Skeletal muscle cell (primary cell): Measurements from ENCODE around the gene PGAM4.
"Not testable (repeated sequence)": the region's sequence is repeated elsewhere in the genome, so short reads cannot be mapped to it uniquely, and the experiment has no call there.

Experiments used
- DNase-seq: peaks from one replicate; pipeline ENCODE4 v3.0.0-alpha.2; 2010; ENCODE audit warnings: low read depth
- H3K4me3 ChIP-seq: 2 replicates; pipeline ENCODE4 v1.5.1; 2011; ENCODE audit warnings: low read depth, mild to moderate bottlenecking, control low read depth, low read length, moderate library complexity

The PGAM4 gene

DNA sequence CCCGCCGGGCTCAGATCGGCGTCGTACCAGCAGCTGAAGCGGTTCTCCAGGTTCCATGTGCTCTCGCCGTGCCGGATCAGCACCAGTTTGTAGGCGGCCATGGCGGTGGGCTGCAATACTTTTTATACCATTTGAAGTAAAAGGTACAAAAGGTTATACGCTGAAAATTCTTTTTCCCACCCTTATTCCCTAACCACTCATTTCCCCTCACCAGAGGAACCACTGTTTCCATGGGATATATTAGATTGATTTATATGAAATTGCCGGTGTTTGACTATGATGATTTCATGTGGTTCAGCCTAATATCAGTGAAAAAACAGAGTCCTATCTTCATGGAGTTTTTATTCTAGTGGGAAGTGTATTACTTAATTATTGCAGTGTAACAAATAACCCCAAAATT lies at the start of gene PGAM4:
Gene PGAM4 (minus strand): TSS at position 101 of the 400 bp plus-strand sequence. CDS start 0 bp downstream, at position 101.
- no peak within 1 kb of the TSS for H3K4me3 ChIP-seq
- no peak for DNase-seq

DNA sequence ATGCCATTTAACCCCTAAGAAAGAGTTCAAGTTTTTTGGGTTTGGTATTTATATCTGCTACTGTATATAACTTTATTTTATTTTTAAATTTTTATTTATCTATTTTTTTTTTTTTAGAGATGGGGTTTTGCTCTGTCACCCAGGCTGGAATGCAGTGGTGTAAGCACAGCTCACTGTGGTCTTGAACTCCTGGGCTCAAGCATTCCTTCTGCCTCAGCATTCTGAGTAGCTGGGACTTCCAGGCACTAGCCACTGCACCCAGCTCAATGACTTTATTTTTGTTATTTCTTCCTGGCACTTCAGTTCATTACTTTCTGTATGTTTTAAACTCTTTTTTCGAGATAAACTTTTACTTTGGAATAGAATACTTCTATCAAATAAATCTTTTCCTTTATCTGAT lies 42.4 kb upstream of the PGAM4 start:
- H3K4me3 ChIP-seq: no peak overlapping the region
- DNase-seq: no peak

DNA sequence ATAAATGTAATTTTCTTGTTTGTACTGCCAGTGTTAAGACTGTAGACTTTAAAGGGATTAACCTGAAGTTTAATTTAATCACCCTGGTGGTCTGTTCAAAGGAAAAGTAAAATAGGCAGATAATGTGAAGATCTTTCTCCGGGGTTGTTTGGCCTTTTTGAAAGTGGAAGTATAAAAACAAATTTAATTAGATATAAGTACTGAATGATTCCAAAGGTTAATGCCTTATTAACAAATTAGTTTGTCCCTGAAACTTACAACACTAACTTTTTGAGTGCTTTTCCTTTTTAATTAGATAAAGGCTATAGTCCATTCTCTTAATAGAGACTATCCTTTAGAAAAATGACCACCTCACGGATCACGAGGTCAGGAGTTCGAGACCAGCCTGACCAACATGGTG lies 10.4 kb upstream of the PGAM4 start:
- DNase-seq: no peak
- H3K4me3 ChIP-seq: no peak overlapping the region

DNA sequence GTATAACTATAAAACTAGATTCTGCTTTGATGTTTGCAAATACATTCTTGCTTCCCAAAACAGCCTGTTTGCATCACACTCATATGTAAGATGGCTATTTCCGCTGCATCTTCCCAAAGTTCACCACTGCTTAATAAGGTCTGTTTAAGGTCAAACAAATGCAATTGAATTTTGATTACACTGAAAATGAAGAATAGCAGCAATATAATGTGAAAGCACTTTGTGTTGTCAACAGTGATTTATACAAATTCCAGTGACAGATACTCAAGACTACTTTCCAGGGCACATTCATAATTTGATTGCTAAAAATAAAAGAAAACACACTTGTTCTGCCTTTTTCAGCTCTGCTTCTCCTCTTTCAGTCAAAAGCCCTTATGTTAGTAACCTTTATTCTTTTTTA lies 8.1 kb upstream of the PGAM4 start:
- H3K4me3 ChIP-seq: no peak overlapping the region

DNA sequence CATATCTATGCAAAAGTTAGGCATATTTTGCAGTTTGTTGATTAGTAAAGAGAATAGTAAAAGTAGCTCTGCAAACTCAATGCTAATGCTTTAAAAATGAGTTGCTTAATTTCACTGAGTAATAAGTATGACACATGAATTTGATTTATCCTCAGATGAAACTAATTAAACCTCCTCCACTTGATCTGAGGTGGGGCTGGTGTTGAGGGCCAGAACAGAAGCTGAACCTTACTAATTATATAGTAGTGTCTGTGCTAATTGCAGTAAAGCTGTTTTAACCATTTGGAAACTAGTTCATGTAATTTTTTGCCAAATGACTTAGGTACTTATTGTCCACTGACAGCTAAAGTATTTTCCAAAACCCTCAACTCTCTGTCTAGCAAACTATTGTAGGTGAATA lies 7.7 kb upstream of the PGAM4 start:
- H3K4me3 ChIP-seq: no peak overlapping the region
- no peak for DNase-seq

More for the DNA sequence above, 8.1 kb upstream of the PGAM4 start:
- DNase-seq: no peak

DNA sequence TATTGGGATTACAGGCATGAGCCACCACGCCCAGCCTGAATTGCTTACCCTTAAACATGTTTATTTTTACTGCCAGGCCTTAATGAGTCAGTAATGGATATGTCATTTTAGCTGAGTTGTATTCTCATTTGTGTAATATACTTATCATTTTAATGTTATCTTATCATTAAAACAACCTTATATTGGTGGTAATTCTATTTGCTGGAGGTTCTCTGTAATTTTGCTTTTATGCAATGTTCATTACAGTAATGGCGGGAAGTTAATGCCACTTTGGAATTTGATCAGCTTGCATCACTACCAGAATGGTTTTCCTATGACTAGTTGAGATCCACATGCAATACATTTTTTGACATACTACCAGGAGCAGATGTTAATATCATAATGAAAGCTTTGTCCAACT lies 6.3 kb upstream of the PGAM4 start:
- H3K4me3 ChIP-seq: no peak overlapping the region
- no peak for DNase-seq

DNA sequence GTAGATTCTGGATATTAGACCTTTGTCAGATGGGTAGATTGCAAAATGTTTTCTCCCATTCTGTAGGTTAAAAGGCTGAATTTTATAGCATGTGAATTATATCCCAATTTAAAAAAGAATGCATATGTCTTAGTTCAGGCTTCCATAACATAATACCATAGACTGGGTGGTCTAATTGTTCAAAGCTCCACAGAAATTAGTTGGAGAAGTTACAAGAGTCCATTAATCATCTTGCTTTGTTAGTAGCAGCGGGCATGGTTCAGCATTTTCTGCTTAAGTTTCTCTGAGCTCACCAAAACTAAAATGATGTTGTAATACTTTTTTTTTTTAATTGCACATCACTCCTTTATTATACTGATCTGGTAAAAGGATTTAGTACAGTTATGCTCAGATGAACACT lies 1.8 kb downstream of the PGAM4 start:
- H3K4me3 ChIP-seq: no peak overlapping the region
- no peak for DNase-seq

DNA sequence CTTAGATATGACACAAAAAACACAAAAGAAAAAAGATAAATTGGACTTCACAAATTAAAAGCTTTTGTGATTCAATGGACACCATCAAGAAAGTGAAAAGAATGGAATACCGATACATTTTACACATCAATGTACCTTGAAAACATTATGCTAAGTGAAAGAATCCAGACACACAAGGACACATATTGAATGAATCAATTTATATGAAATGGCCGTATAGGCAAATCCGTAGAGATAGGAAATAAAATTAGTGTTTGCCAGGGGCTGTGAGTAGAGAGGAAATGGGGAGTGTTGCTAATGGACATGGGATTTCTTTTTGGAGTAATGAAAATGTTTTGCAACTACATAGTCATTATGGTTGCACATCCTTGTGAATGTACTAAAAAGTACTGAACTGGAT lies 3.1 kb downstream of the PGAM4 start:
- DNase-seq: no peak
- no peak overlapping the region for H3K4me3 ChIP-seq

DNA sequence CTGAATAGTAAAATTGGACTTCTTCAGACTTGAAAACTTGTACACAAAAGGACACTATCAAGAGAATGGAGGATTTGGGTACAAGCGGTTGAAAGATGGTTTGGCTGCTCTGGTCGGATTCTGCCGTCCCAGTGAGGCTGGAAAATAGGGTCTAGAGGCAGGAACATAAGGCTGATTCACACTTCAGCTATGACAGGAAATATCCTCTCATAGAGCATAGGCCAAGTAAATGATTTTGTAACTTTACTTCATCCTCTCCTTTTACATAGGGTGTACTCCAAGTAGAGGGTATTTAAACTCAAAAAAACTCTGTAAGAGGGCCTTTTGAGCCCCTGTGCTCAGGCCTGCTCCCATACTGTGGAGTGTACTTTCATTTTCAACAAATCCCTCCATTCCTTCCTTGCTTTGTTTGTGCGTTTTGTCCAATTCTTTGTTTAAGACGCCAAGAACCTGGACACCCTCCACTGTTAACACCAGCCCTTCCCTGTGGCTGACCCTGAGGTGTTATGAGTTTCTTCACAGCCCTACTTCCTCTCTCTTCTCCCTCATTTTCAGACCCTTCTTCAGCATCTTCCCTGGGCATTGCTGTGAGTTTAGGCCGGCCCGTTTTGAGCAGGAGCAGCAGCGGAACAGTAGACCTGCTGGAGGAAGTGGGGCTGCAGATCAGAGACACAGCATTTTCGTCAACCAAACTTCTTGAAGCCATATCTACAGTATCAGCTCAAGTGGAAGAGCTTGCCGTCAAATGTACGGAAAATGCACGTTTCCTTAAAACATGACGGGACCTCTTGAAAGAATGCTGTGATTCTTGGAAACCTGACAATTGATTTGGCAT lies 7.2 kb downstream of the PGAM4 start:
- no peak for DNase-seq
- no peak overlapping the region for H3K4me3 ChIP-seq

DNA sequence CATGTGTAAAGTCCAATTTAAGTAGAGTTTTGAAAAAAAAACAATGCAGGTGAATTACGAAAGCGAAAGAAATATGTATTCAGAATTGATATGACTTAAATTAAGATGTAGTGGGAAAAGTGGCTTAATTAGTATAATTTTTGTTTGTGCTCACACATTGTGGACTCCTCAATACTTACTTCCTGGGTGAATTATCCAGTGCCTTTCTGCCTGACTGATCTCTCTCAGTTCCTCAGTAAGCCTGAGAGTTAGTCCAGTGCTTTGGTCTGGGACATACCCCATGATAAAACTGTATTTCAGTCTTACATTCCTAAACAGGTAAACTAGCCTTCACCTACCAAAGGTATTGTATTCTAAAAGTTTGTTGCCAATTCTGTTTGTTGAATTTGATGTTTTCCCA lies 8.4 kb downstream of the PGAM4 start:
- no peak overlapping the region for H3K4me3 ChIP-seq
- no peak for DNase-seq

DNA sequence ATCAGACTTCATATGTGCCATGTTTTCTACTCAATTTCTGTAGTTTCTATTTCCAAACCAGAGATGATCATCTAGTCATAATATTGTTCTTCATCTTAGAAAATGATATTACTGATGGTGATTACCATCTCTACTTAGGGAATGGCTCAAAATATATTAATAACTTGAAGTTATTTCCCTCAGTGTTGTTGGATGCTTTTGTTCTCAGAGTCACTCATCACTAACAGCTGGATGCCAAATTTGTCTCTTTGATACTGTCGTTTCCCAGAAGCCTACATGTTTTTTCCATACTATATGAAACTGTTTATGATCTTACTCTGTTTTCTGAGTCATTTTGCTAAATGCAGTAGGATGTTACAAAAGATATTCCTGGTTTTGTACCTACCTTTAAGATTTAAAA lies 8.9 kb downstream of the PGAM4 start:
- DNase-seq: no peak
- H3K4me3 ChIP-seq: no peak overlapping the region

DNA sequence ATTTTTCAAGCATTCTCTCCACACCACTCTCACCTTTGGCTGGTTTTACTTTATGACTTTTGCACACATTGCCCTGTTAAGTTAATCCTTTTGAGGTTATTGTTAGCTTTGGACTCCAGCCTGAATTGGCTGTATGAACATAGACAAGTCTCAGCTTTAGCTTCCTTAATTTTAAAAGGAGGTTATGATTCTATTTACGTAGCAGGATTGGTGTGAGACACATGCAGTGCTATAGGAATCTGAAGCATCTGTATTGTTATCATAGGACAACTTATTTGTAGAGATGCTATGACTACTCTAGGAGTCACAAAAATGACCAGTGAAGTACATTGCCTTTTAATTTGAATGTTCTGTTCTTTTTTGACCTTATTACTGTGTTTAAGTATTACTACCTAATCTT lies 15.7 kb downstream of the PGAM4 start:
- DNase-seq: no peak

DNA sequence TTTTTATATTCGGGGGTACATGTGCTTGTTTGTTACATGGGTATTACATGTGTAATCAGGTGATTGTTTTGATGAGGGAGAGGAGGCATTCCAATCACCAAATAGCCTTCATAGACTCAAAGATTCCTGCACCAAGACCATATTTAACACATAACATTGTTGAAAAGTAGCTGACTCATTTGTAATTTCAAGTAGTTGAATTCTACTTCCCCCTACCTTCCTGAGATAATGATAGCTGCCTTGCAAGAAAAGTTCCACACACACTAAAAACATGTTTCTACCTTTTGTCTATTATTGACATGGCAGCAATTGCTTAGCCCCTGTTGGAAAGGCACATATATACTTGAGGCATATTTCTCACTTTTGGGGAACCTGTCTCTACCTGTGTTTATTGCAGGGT lies 16.1 kb downstream of the PGAM4 start:
- DNase-seq: no peak
- H3K4me3 ChIP-seq: no peak overlapping the region

More for the DNA sequence above, 15.7 kb downstream of the PGAM4 start:
- H3K4me3 ChIP-seq: no peak overlapping the region

DNA sequence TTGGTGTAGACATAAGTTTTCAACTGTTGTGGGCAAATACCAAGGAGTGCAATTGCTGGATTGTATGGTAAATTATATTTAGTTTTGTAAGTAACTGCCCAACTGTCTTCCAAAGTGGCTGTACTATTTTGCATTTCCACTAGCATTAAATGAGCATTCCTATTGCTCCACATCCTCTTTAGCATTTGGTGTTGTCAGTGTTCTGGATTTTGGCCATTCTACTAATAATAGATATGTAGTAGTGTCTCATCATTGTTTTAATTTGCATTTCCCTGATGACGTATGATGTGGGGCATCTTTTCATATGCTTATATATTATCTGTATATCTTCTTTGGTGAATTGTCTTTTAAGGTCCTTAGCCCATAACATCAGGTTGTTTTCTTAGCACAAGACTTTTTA lies 17.3 kb downstream of the PGAM4 start:
- no peak overlapping the region for H3K4me3 ChIP-seq
- DNase-seq: no peak

DNA sequence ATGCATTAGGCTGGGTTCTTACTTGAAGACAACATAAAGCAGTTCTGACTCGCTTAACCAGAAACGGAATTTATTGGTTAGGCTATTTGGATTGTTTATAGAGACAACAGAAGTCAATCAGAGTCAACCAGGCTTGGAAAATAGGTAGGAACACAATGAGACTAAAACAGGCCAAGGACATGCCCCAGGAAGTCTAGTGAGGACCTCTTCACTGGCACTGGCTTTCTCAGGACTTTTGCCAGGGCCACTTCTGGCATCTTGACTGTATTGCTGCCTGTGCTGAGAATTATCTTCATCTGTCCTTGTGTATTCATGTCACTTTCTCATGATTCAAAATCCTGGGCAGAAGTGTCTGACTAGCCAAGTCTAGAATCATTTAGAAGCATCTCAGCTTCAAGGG lies 19.6 kb downstream of the PGAM4 start:
- H3K4me3 ChIP-seq: no peak overlapping the region
- no peak for DNase-seq

DNA sequence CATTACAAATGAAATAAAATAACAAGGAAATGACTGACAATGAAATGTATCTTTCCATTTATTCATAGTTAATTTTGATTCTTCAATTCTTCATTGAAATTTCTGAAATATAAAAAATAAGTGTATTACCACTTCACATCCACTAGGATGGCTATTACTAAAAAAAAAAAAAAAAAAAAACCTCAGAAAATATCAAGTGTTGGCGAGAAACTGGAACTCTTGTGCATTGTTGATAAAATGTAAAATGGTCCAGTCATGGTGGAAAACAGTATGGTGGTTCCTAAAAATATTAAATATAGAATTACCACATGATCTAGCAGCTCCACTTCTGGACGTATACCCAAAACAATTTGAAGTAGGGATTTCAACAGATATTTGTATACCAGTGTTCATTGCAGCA lies 22.9 kb downstream of the PGAM4 start:
- DNase-seq: no peak

DNA sequence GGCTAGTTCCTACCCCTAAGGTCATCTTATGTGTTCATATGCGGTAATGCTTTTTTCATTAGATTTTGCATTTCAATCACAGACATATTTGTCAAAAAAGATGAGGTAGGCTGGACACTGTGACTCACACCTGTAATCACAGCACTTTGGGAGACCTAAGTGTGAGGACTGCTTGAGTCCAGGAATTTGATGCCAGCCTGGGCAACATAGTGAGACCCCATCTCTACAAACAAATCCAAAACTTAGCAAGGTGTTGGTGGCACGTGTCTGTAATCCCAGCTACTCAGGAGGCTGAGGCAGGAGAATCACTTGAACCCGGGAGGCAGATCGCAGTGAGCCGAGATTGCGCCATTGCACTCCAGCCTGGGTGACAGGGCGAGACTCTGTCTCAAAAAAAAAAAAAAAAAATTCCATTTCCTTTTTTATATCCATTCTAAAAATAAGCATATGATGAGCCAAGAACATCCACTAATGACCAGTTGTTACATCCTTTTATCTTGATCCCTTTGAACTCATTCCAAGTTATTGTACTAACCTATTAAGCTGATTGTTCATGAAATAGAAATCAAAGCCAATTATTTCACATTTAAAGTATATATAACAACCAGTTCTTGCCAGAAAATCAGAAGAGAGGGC lies 23.4 kb downstream of the PGAM4 start:
- DNase-seq: no peak
- H3K4me3 ChIP-seq: no peak overlapping the region

More for the DNA sequence above, 22.9 kb downstream of the PGAM4 start:
- H3K4me3 ChIP-seq: no peak overlapping the region

DNA sequence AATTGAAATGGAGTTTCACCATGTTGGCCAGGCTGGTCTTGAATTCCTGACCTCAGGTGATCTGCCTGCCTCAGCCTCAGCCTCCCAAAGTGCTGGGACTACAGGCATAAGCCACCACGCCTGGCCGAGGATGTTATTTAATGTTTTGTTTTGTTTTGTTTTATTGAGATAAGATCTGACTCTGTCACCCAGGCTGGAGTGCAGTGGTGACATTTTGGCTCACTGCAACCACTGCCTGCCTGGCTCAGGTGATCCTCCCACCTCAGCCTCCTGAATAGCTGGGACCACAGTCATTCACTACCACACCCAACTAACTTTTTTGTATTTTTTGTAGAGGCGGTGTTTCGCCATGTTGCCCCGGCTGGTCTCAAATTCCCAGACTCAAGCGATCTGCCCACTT lies 24.4 kb downstream of the PGAM4 start:
- not testable (repeated sequence) for H3K4me3 ChIP-seq

DNA sequence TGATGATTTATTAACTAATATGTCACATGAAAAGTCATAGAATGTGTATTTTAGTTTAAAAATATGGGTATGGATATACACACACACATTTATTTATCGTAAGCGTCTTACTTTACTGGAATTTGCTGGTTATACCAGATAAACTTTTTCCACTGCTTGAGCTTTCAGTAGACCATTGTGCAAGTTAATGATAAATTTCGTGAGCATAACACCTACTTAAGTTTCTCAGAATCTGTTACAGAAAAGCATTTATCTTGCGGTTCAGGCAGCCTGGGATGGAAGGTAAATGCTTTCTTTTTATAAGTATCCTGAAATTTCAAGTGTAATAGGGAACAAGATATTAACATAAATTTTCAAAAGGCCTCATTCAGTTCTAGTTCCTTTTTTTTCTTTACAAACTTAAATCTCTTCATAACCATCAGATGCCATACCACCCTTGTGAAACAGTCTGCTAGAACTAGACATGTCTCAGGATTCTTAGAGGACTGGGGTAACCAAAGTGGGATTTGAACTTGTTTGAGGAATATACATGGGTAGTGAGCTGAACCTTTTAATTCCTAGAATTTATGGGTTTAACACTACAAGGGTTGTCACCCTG lies 31.3 kb downstream of the PGAM4 start:
- no peak overlapping the region for H3K4me3 ChIP-seq
- DNase-seq: no peak

More for the DNA sequence above, 24.4 kb downstream of the PGAM4 start:
- not testable (repeated sequence) for DNase-seq

DNA sequence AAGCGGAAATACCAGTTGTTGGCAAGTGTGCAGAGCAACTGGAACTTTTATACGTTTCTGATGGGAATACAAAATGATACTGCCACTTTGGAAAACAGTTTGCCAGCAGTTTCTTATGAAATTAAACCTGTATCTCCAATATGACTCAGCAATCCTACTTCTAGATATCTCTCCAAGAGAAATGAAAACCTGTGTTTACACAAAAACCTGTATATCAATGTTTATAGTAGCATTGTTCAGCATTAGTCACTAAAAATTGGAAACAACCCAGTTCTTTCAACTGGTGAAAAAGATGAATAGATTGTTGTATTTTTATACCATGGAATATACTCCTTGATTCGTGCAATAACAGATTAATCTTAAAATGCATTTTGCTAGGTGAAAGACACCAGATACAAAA lies 32.1 kb downstream of the PGAM4 start:
- no peak for DNase-seq

DNA sequence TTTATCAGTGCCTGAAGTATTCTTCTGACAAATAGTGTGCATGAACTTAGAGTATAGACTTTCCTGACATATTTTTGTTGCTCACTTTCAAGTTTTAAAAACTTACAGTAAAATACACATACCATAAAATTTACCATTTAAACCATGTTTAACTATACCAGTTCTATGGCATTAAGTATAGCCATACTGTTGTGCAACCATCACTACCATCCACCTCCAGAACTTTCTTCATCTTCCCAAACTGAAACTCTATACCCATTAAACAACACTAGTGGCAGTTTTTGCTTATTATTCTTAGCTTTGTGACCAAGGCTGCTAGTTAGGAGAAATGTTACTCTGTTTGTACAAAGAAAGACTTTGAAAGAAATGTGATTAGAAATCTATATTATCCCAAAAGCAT lies 33.1 kb downstream of the PGAM4 start:
- H3K4me3 ChIP-seq: no peak overlapping the region
- DNase-seq: no peak

More for the DNA sequence above, 32.1 kb downstream of the PGAM4 start:
- no peak overlapping the region for H3K4me3 ChIP-seq
